ENCODE data around the gene CLEC2L. TPM values are rescaled to one million over a fixed set of nuclear protein-coding genes. Genes with fewer than 3 reads are reported as not detected.

The CLEC2L gene
- total and polyA plus RNA-seq, 5 donors from 2014 or later, result 0.39 TPM; not detected in 4

- Mint-ChIP-seq H3K4me3 (no peak overlapping the region), H3K27me3 (no peaks in the 10 kb centered on the region), H3K36me3 (peaks cover 26% of the 10 kb centered on the region), H3K27ac (no peak overlapping the region), H3K4me1 (peaks cover 0 to 2% (median 0%) of the 10 kb centered on the region in 4 donors), H3K9me3 (no peaks in the 10 kb centered on the region)
- no peaks in the 10 kb centered on the region for H3K27me3 ChIP-seq (ENCODE audit: control insufficient read depth, insufficient read depth, low read length)
- H3K27ac ChIP-seq (ENCODE audit: insufficient read depth, low read length, poor library complexity, severe bottlenecking), result no peak overlapping the region
- no peak for ATAC-seq (ENCODE audit: low read depth in 2 of 2)
- H3K36me3 ChIP-seq (ENCODE audit: control insufficient read depth, insufficient read depth, low read length), result peaks cover 5% of the 10 kb centered on the region
- no peak overlapping the region for H3K4me3 ChIP-seq (ENCODE audit: low read depth, low read length)
- no peak for DNase-seq
- H3K9me3 ChIP-seq (ENCODE audit: control insufficient read depth in 2 of 2, low read length in 2 of 2), result no peaks in the 10 kb centered on the region
- H3K4me1 ChIP-seq (ENCODE audit: control insufficient read depth, insufficient read depth, low read length, poor library complexity, severe bottlenecking), result no peaks in the 10 kb centered on the region
Observed at GRCh38 chr7:139573871-139574270, 50.4 kb downstream of the CLEC2L start.

DNA sequence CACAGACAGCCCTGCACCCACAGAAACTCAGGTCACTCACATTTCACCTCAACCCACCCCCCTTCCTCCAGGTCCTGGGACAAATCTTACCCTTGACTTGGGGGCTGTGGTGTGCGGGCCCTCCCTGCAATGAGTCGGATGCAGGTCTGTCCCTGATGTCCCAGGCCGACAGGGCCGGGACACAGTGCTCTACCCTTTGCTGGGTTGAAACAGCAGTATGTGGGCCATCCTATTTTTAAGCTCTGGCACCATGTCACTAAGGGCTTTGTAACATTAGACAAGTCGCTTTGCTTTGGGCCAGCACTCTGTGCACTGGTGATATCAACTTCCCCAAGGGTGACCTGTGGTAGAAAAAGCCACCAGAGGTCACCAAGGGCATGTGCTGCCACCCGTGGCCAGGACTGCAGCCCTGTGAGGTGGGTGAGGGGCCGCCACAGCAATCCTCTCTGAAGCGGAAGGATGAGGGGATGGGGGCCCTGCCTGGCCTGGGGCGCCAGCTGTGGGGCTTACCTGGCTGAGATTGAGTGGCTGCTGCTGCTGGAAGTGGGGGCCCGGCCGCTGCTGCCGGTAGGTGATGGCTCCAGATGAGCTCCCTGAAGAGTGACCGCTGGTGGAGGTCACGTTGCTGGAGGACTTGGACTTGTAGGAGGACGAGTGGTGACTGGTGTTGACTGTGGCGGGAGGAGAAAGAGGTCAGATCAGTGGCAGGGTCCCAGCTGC lies 51.3 kb downstream of the CLEC2L start:
- DNase-seq (no peak), ATAC-seq (ENCODE audit: low read depth in 2 of 2) (no peak)
- H3K36me3 Mint-ChIP-seq, result peaks cover 32% of the 10 kb centered on the region
- H3K4me1 ChIP-seq (ENCODE audit: control insufficient read depth, insufficient read depth, low read length, poor library complexity, severe bottlenecking), result no peaks in the 10 kb centered on the region
- no peaks in the 10 kb centered on the region for H3K9me3 Mint-ChIP-seq
- no peaks in the 10 kb centered on the region for H3K9me3 ChIP-seq (ENCODE audit: control insufficient read depth in 2 of 2, low read length in 2 of 2)
- no peaks in the 10 kb centered on the region for H3K27me3 ChIP-seq (ENCODE audit: control insufficient read depth, insufficient read depth, low read length)
- no peak overlapping the region for H3K27ac ChIP-seq (ENCODE audit: insufficient read depth, low read length, poor library complexity, severe bottlenecking)
- H3K27ac Mint-ChIP-seq, result no peak overlapping the region
- H3K4me3 Mint-ChIP-seq, result no peak overlapping the region
- H3K36me3 ChIP-seq (ENCODE audit: control insufficient read depth, insufficient read depth, low read length), result peaks cover 5% of the 10 kb centered on the region
- no peak overlapping the region for H3K4me3 ChIP-seq (ENCODE audit: low read depth, low read length)
- H3K27me3 Mint-ChIP-seq, result no peaks in the 10 kb centered on the region
- H3K4me1 Mint-ChIP-seq, result peaks cover 0 to 2% (median 0%) of the 10 kb centered on the region in 4 donors

GRCh38 chr7:139575338-139575680 lies 51.8 kb downstream of the CLEC2L start:
- H3K4me3 Mint-ChIP-seq, result no peak overlapping the region
- H3K9me3 Mint-ChIP-seq, result no peaks in the 10 kb centered on the region
- H3K36me3 Mint-ChIP-seq, result peaks cover 36% of the 10 kb centered on the region
- H3K27me3 ChIP-seq (ENCODE audit: control insufficient read depth, insufficient read depth, low read length), result no peaks in the 10 kb centered on the region
- H3K27ac Mint-ChIP-seq, result peak overlapping the region in 1 of 3 donors; percentile 87
- no peaks in the 10 kb centered on the region for H3K9me3 ChIP-seq (ENCODE audit: control insufficient read depth in 2 of 2, low read length in 2 of 2)
- DNase-seq (no peak), ATAC-seq (ENCODE audit: low read depth in 2 of 2) (no peak)
- H3K4me1 Mint-ChIP-seq, result peaks cover 0 to 2% (median 0%) of the 10 kb centered on the region in 4 donors
- no peaks in the 10 kb centered on the region for H3K27me3 Mint-ChIP-seq
- H3K27ac ChIP-seq (ENCODE audit: insufficient read depth, low read length, poor library complexity, severe bottlenecking), result no peak overlapping the region
- H3K36me3 ChIP-seq (ENCODE audit: control insufficient read depth, insufficient read depth, low read length), result peaks cover 5% of the 10 kb centered on the region
- H3K4me3 ChIP-seq (ENCODE audit: low read depth, low read length), result no peak overlapping the region
- H3K4me1 ChIP-seq (ENCODE audit: control insufficient read depth, insufficient read depth, low read length, poor library complexity, severe bottlenecking), result no peaks in the 10 kb centered on the region

DNA sequence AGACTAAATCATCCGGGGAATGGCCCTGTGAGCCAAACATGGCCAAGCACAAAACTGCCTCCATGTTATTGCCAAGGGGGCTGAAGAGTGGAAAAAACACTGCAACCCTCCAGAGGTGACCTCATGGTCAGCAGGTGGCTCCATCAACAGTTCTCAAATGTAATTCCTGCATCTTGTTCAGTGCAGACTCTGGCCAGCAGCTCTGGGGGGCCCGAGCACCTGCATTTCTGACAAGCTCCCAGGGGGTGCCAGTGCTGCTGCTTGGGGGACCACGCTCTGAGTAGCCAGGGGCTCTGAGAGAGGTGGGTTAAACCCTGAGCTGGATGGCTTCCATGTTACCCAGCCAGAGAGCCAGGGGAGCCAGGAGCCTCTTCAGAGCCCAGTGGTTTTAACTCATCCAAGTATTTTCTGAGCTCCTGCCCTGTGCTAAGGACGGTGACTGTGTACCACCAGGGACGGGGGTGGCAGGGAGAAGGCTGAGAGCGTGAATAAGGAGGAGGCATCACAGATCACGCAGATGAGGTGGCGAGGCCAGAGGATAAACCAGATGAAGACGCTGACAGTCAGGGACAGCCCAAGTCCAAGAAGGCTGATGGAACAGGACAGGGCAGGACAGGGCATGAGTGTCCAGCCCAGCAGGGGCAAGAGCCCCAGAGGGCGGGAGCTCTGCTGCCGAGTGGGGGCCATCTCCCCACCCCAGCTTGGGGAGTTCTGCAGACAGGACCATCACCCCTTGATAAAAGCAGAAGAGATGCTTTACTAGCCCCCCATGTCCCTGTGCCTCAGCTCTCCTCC lies 52.9 kb downstream of the CLEC2L start:
- H3K27ac Mint-ChIP-seq, result no peak overlapping the region
- H3K36me3 Mint-ChIP-seq, result peaks cover 28% of the 10 kb centered on the region
- no peak for DNase-seq

GRCh38 chr7:139580435-139580834 lies 57.0 kb downstream of the CLEC2L start:
- H3K27ac ChIP-seq (ENCODE audit: insufficient read depth, low read length, poor library complexity, severe bottlenecking), result no peak overlapping the region
- H3K27me3 ChIP-seq (ENCODE audit: control insufficient read depth, insufficient read depth, low read length), result no peaks in the 10 kb centered on the region
- Mint-ChIP-seq H3K4me3 (no peak overlapping the region), H3K27ac (no peak overlapping the region), H3K4me1 (no peaks in the 10 kb centered on the region), H3K36me3 (peaks cover 19% of the 10 kb centered on the region), H3K9me3 (no peaks in the 10 kb centered on the region), H3K27me3 (no peaks in the 10 kb centered on the region)
- peaks cover 3% of the 10 kb centered on the region for H3K36me3 ChIP-seq (ENCODE audit: control insufficient read depth, insufficient read depth, low read length)
- H3K4me1 ChIP-seq (ENCODE audit: control insufficient read depth, insufficient read depth, low read length, poor library complexity, severe bottlenecking), result no peaks in the 10 kb centered on the region
- H3K4me3 ChIP-seq (ENCODE audit: low read depth, low read length), result no peak overlapping the region
- no peaks in the 10 kb centered on the region for H3K9me3 ChIP-seq (ENCODE audit: control insufficient read depth in 2 of 2, low read length in 2 of 2)
- DNase-seq, result no peak
- ATAC-seq (ENCODE audit: low read depth in 2 of 2), result no peak

More for the DNA sequence above, 52.9 kb downstream of the CLEC2L start:
- no peaks in the 10 kb centered on the region for H3K4me1 ChIP-seq (ENCODE audit: control insufficient read depth, insufficient read depth, low read length, poor library complexity, severe bottlenecking)
- H3K36me3 ChIP-seq (ENCODE audit: control insufficient read depth, insufficient read depth, low read length), result peaks cover 5% of the 10 kb centered on the region
- H3K4me3 ChIP-seq (ENCODE audit: low read depth, low read length), result no peak overlapping the region
- no peaks in the 10 kb centered on the region for H3K9me3 ChIP-seq (ENCODE audit: control insufficient read depth in 2 of 2, low read length in 2 of 2)
- Mint-ChIP-seq H3K9me3 (no peaks in the 10 kb centered on the region), H3K27me3 (no peaks in the 10 kb centered on the region), H3K4me3 (peak overlapping the region in 1 of 4 donors; percentile 29), H3K4me1 (no peaks in the 10 kb centered on the region)
- no peak overlapping the region for H3K27ac ChIP-seq (ENCODE audit: insufficient read depth, low read length, poor library complexity, severe bottlenecking)
- H3K27me3 ChIP-seq (ENCODE audit: control insufficient read depth, insufficient read depth, low read length), result no peaks in the 10 kb centered on the region
- ATAC-seq (ENCODE audit: low read depth in 2 of 2), result no peak

DNA sequence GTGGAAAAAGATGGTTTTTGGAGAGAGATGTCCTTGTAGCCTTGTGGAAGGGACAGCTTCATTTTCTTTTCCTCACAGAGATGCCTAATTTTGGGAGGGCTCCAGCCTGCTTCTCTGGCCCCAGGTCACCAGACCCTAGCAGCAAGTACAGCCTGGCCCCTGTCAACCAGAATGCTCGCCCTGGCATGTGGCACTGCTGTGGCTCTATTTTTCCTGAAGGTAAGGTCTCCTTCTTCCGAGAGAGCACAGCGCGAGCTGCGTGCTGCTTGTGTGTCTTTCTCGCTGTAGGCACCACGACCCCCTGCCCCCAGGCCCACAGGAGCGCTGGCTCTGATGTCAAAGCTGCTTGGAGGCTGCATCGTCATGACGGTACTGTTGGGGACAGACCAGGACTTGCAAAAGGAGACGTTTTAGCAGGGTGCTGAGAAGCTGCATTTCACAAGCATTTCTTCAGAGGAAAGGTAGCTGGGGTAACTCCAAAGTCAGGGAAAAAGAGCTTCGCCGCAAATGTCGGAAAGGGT lies 58.7 kb downstream of the CLEC2L start:
- Histone ChIP-seq H3K4me3 (ENCODE audit: low read depth, low read length) (no peak overlapping the region), H3K36me3 (ENCODE audit: control insufficient read depth, insufficient read depth, low read length) (peaks cover 3% of the 10 kb centered on the region), H3K27ac (ENCODE audit: insufficient read depth, low read length, poor library complexity, severe bottlenecking) (no peak overlapping the region), H3K4me1 (ENCODE audit: control insufficient read depth, insufficient read depth, low read length, poor library complexity, severe bottlenecking) (no peaks in the 10 kb centered on the region), H3K9me3 (ENCODE audit: control insufficient read depth in 2 of 2, low read length in 2 of 2) (no peaks in the 10 kb centered on the region), H3K27me3 (ENCODE audit: control insufficient read depth, insufficient read depth, low read length) (no peaks in the 10 kb centered on the region)
- Mint-ChIP-seq H3K27ac (peak overlapping the region in 1 of 3 donors; percentile 71), H3K36me3 (peaks cover 20% of the 10 kb centered on the region), H3K4me3 (no peak overlapping the region), H3K4me1 (no peaks in the 10 kb centered on the region), H3K9me3 (no peaks in the 10 kb centered on the region), H3K27me3 (no peaks in the 10 kb centered on the region)
- ATAC-seq (ENCODE audit: low read depth in 2 of 2) (no peak), DNase-seq (no peak)

DNA sequence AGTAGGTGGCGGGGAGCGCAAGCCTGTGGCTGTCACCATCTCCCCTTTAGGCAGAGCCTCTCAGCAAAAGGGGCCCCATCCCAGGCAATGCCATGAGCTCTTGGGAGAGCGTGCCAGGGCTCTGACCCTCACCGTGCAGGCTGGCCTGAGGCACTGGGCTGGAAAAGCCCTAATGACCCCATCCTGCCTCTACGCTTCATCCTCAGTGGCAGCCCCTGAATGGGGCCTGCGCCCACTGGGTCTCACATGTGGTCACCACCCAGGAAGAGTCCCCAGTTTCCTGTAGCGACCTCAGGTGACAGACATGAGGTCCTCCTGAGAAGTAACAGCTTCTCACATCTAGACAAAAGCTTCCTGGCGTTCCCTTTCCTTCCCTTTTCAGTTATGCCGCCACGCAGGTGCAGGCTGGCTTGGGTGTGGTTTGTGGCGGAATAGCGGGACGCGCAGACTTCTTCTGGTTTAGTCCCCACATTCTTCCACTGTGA lies 59.2 kb downstream of the CLEC2L start:
- H3K27ac Mint-ChIP-seq, result no peak overlapping the region
- ATAC-seq (ENCODE audit: low read depth in 2 of 2), result no peak
- H3K36me3 Mint-ChIP-seq, result peaks cover 15% of the 10 kb centered on the region
- H3K4me3 Mint-ChIP-seq, result no peak overlapping the region
- DNase-seq, result no peak
- Histone ChIP-seq H3K9me3 (ENCODE audit: control insufficient read depth in 2 of 2, low read length in 2 of 2) (no peaks in the 10 kb centered on the region), H3K27me3 (ENCODE audit: control insufficient read depth, insufficient read depth, low read length) (no peaks in the 10 kb centered on the region), H3K4me3 (ENCODE audit: low read depth, low read length) (no peak overlapping the region), H3K4me1 (ENCODE audit: control insufficient read depth, insufficient read depth, low read length, poor library complexity, severe bottlenecking) (no peaks in the 10 kb centered on the region), H3K27ac (ENCODE audit: insufficient read depth, low read length, poor library complexity, severe bottlenecking) (no peak overlapping the region), H3K36me3 (ENCODE audit: control insufficient read depth, insufficient read depth, low read length) (peaks cover 3% of the 10 kb centered on the region)
- no peaks in the 10 kb centered on the region for H3K9me3 Mint-ChIP-seq
- H3K4me1 Mint-ChIP-seq, result no peaks in the 10 kb centered on the region
- no peaks in the 10 kb centered on the region for H3K27me3 Mint-ChIP-seq
